ENCODE results near the gene BBOX1. TPM values are rescaled to one million over a fixed set of nuclear protein-coding genes. Genes with fewer than 3 reads are reported as not detected.

Gene BBOX1
- total RNA-seq, 1 experiment from 2014 or later, result not detected

GRCh38 chr11:27094120-27094519 is 53.5 kb downstream of the BBOX1 start:
- intact Hi-C loops (cut with micrococcal nuclease; ENCODE audit: unreplicated experiment), result no loop called here
- 0 out of 2 replicates have a peak, but pooled peaks cover 7% of the 10 kb centered on the region for H3K9me3 ChIP-seq (ENCODE audit: insufficient read depth, low read depth)
- no peak overlapping the region for H3K4me3 ChIP-seq
- no peak overlapping the region for H2AFZ ChIP-seq
- BruUV-seq (replicated peaks), result no TSS peak
- no peak for TF ChIP-seq CTCF (conservative IDR thresholded peaks at IDR 0.05)
- no peak for TF ChIP-seq EZH2 (IDR thresholded peaks at IDR 0.05; ENCODE audit: low read depth)
- H3K9me2 ChIP-seq (ENCODE audit: insufficient read depth), result no peaks in the 10 kb centered on the region; the same call in 1 of the 2 replicates
- no peak overlapping the region for H3K27ac ChIP-seq
- no peaks in the 10 kb centered on the region for H4K20me1 ChIP-seq (ENCODE audit: insufficient read depth)
- no peak overlapping the region for H3K4me2 ChIP-seq
- H3K4me1 ChIP-seq (replicated peaks; ENCODE audit: insufficient read depth), result no peaks in the 10 kb centered on the region
- no peaks in the 10 kb centered on the region for H3K79me2 ChIP-seq (ENCODE audit: low read depth)
- H3K27me3 ChIP-seq (ENCODE audit: insufficient read depth, low read depth), result no peaks in the 10 kb centered on the region
- ChIA-PET POLR2A (ENCODE audit: unreplicated experiment) (no interaction called here), CTCF (no interaction called here)
- no peak for DNase-seq
- H3F3A ChIP-seq (ENCODE audit: insufficient read depth, low read depth), result no peaks in the 10 kb centered on the region
- no peaks in the 10 kb centered on the region for H3K36me3 ChIP-seq (ENCODE audit: low read depth)

- Histone ChIP-seq H3K4me2 (no peak overlapping the region), H3K9me2 (ENCODE audit: insufficient read depth) (no peaks in the 10 kb centered on the region; the same call in 1 of the 2 replicates), H3K27ac (no peak overlapping the region), H3K27me3 (ENCODE audit: insufficient read depth, low read depth) (no peaks in the 10 kb centered on the region), H3K79me2 (ENCODE audit: low read depth) (no peaks in the 10 kb centered on the region), H2AFZ (no peak overlapping the region), H3F3A (ENCODE audit: insufficient read depth, low read depth) (no peaks in the 10 kb centered on the region), H3K9me3 (ENCODE audit: insufficient read depth, low read depth) (no peaks in the 10 kb centered on the region), H3K4me3 (no peak overlapping the region), H4K20me1 (ENCODE audit: insufficient read depth) (no peaks in the 10 kb centered on the region), H3K36me3 (ENCODE audit: low read depth) (no peaks in the 10 kb centered on the region), H3K4me1 (replicated peaks; ENCODE audit: insufficient read depth) (no peaks in the 10 kb centered on the region)
- DNase-seq, result no peak
- intact Hi-C loops (cut with micrococcal nuclease; ENCODE audit: unreplicated experiment), result no loop called here
- no peak for TF ChIP-seq CTCF (conservative IDR thresholded peaks at IDR 0.05)
- TF ChIP-seq EZH2 (IDR thresholded peaks at IDR 0.05; ENCODE audit: low read depth), result no peak
- ChIA-PET CTCF (no interaction called here), POLR2A (ENCODE audit: unreplicated experiment) (no interaction called here)
- BruUV-seq (replicated peaks), result no TSS peak
These were observed 54.4 kb downstream of the BBOX1 start for GRCh38 chr11:27095059-27095458.

- no peaks in the 10 kb centered on the region for H3K36me3 ChIP-seq (ENCODE audit: low read depth)
These were observed 55.3 kb downstream of the BBOX1 start for GRCh38 chr11:27095887-27096286.

More at GRCh38 chr11:27095887-27096286, 55.3 kb downstream of the BBOX1 start:
- intact Hi-C loops (cut with micrococcal nuclease; ENCODE audit: unreplicated experiment), result no loop called here
- Histone ChIP-seq H3K27me3 (ENCODE audit: insufficient read depth, low read depth) (no peaks in the 10 kb centered on the region), H4K20me1 (ENCODE audit: insufficient read depth) (no peaks in the 10 kb centered on the region), H3K4me1 (replicated peaks; ENCODE audit: insufficient read depth) (no peaks in the 10 kb centered on the region), H2AFZ (no peak overlapping the region), H3K9me2 (ENCODE audit: insufficient read depth) (no peaks in the 10 kb centered on the region; the same call in 1 of the 2 replicates), H3K27ac (no peak overlapping the region), H3K4me2 (no peak overlapping the region), H3K79me2 (ENCODE audit: low read depth) (no peaks in the 10 kb centered on the region), H3K9me3 (ENCODE audit: insufficient read depth, low read depth) (no peaks in the 10 kb centered on the region), H3F3A (ENCODE audit: insufficient read depth, low read depth) (no peaks in the 10 kb centered on the region), H3K4me3 (no peak overlapping the region)
- POLR2A ChIA-PET (ENCODE audit: unreplicated experiment), result no interaction called here
- TF ChIP-seq CTCF (conservative IDR thresholded peaks at IDR 0.05) (no peak), EZH2 (IDR thresholded peaks at IDR 0.05; ENCODE audit: low read depth) (no peak)
- DNase-seq, result no peak
- BruUV-seq (replicated peaks), result no TSS peak
- CTCF ChIA-PET, result no interaction called here
